Endothelial cell of umbilical vein (primary cell): ENCODE measurements around the gene LRP1B. TPM values are rescaled to one million over a fixed set of nuclear protein-coding genes. Genes with fewer than 3 reads are reported as not detected.

Experiments
- BruUV-seq: library from RNA; stranded (reverse); fragments of 400-500 nt; replicated peaks from 2 replicates; lab custom pipeline; 2021; lab: Mats Ljungman, UMichigan
- CTCF ChIA-PET: fragments of 300-600, 350-600 bp; sonication (Branson Sonifier 250); formaldehyde crosslinking; loops from one replicate; lab custom pipeline; 2021; ENCODE audit warnings: antibody characterized with exemption, inconsistent platforms; lab: Charles Lee
- POLR2A ChIA-PET: fragments of 300-600, 350-600 bp; sonication (Branson Sonifier 250); formaldehyde crosslinking; loops from one replicate; lab custom pipeline; 2021; ENCODE audit warnings: antibody characterized with exemption, inconsistent platforms; lab: Charles Lee
- DNase-seq: peaks from one replicate; pipeline ENCODE4 v3.0.0-alpha.2; 2011; ENCODE audit warnings: low read depth, low spot score
- FAIRE-seq: peaks from 2 replicates; lab custom pipeline; 2011; peaks lifted over from hg19 to GRCh38; lab: Jason Lieb, UNC
- H2AFZ ChIP-seq: 2 replicates; pipeline ENCODE4 v1.6.0; 2012; ENCODE audit warnings: low read depth, low read length, control low read depth, inconsistent platforms
- H3K27ac ChIP-seq: 2 replicates; pipeline ENCODE4 v1.5.1; 2011; ENCODE audit warnings: low read depth, mild to moderate bottlenecking, control low read depth, low read length, moderate library complexity; ENCODE audit not compliant: insufficient read depth
- H3K27me3 ChIP-seq, 2 experiments: 2 replicates each; pipeline versions ENCODE4 v1.6.0 to v1.6.1; 2011; ENCODE audit warnings: low read length in 2 of 2, mixed read lengths in 1 of 2; ENCODE audit not compliant: control insufficient read depth in 2 of 2, insufficient read depth in 2 of 2
- H3K36me3 ChIP-seq, 2 experiments: 2 replicates in 1 of 2; 3 replicates in 1 of 2; pipeline ENCODE4 v1.5.1; 2011; ENCODE audit warnings: low read length in 2 of 2, mild to moderate bottlenecking in 1 of 2, moderate library complexity in 1 of 2; ENCODE audit not compliant: control insufficient read depth in 2 of 2, insufficient read depth in 2 of 2; ENCODE audit errors: extremely low read depth in 1 of 2
- H3K4me1 ChIP-seq: 3 replicates; pipeline ENCODE4 v1.5.1; 2011; ENCODE audit warnings: mild to moderate bottlenecking, low read length; ENCODE audit not compliant: control insufficient read depth, insufficient read depth; ENCODE audit errors: extremely low read depth
- H3K4me2 ChIP-seq: 2 replicates; pipeline ENCODE4 v1.6.1; 2011; ENCODE audit warnings: low read length, control low read depth, mixed read lengths; ENCODE audit not compliant: insufficient read depth
- H3K4me3 ChIP-seq, 3 experiments: fragments of 200-600 bp in 1 of 3; sonication (generic), shearing (Covaris generic) in 1 of 3; replicated peaks in 1 of 3; 2 replicates each; pipeline ENCODE4 v1.5.1; 2011 to 2016; ENCODE audit warnings: control low read depth in 3 of 3, low read length in 3 of 3, mild to moderate bottlenecking in 2 of 3, inconsistent platforms in 1 of 3, low read depth in 1 of 3, moderate library complexity in 1 of 3; ENCODE audit not compliant: insufficient read depth in 1 of 3
- H3K79me2 ChIP-seq: 2 replicates; pipeline ENCODE4 v1.6.0; 2012; ENCODE audit warnings: low read length, inconsistent platforms; ENCODE audit not compliant: control insufficient read depth, insufficient read depth
- H3K9ac ChIP-seq: replicated peaks from 2 replicates; pipeline ENCODE3; 2011; ENCODE audit warnings: low read length, control low read depth; ENCODE audit not compliant: insufficient read depth; ENCODE audit errors: extremely low read depth
- H3K9me1 ChIP-seq: replicated peaks from 3 replicates; pipeline ENCODE4 v1.6.0; 2011; ENCODE audit warnings: mild to moderate bottlenecking, low read length; ENCODE audit not compliant: control insufficient read depth, insufficient read depth; ENCODE audit errors: extremely low read depth
- H3K9me3 ChIP-seq: replicated peaks from 2 replicates; pipeline ENCODE4 v1.5.1; 2012; ENCODE audit warnings: low read length, inconsistent platforms; ENCODE audit not compliant: control insufficient read depth, insufficient read depth
- H4K20me1 ChIP-seq: replicated peaks from 2 replicates; pipeline ENCODE3; 2011; ENCODE audit warnings: mild to moderate bottlenecking, low read length; ENCODE audit not compliant: control insufficient read depth, insufficient read depth; ENCODE audit errors: extremely low read depth
- EZH2 ChIP-seq: IDR thresholded peaks from 2 replicates; pipeline ENCODE4 v1.6.1; 2012; ENCODE audit warnings: borderline replicate concordance, low read depth, mild to moderate bottlenecking, moderate library complexity, low read length, inconsistent platforms; ENCODE audit not compliant: severe bottlenecking
- FOS ChIP-seq: IDR thresholded peaks from 2 replicates; pipeline ENCODE4 v1.6.1; 2011; ENCODE audit warnings: mild to moderate bottlenecking, low read length, moderate library complexity, borderline replicate concordance; ENCODE audit not compliant: insufficient read depth
- GATA2 ChIP-seq: IDR thresholded peaks from 2 replicates; pipeline ENCODE4 v1.7.0; 2011; ENCODE audit warnings: low read depth, mild to moderate bottlenecking, moderate library complexity, mixed read lengths, low read length; ENCODE audit not compliant: insufficient read length, insufficient read depth
- JUN ChIP-seq: IDR thresholded peaks from 2 replicates; pipeline ENCODE4 v1.6.1; 2011; ENCODE audit warnings: borderline replicate concordance, low read depth; ENCODE audit not compliant: insufficient read length, insufficient read depth
- MYC ChIP-seq: IDR thresholded peaks from one replicate; pipeline ENCODE4 v1.6.1; 2011; ENCODE audit warnings: mild to moderate bottlenecking, low read depth, low read length
- POLR2A ChIP-seq: IDR thresholded peaks from 2 replicates; pipeline ENCODE4 v1.6.1; 2012; ENCODE audit warnings: low read depth, mild to moderate bottlenecking, control low read depth, low read length
- POLR2AphosphoS5 ChIP-seq: IDR thresholded peaks from 2 replicates; pipeline ENCODE4 v1.6.1; 2012; ENCODE audit warnings: low read depth, mild to moderate bottlenecking, control low read depth, low read length, moderate library complexity; ENCODE audit not compliant: insufficient read depth
- dilution Hi-C: fragments of 300-500 bp; cut with MboI; formaldehyde crosslinking; loops from one replicate; pipeline ENCODE4 v1.15.0; 2019; ENCODE audit warnings: low sequenced_read_pairs; ENCODE audit not compliant: extremely low pct_ligation_motif_present
- intact Hi-C: fragments of 100-400 bp; cut with micrococcal nuclease; formaldehyde crosslinking; loops from one replicate; pipeline ENCODE4 v1.10.0; 2022
- polyA plus RNA-seq, 4 experiments: library from polyadenylated mRNA; depleted of rRNA in 3 of 4; stranded (reverse) in 3 of 4; unstranded in 1 of 4; fragments of >200 nt; gene quantifications; 2 replicates each; pipeline versions ENCODE4 v1.2.1 to v1.2.3, GENCODE V29; 2011 to 2012; ENCODE audit warnings: missing spikeins in 1 of 4
- total RNA-seq: library from RNA; stranded (reverse); gene quantifications from 2 replicates; pipeline ENCODE4 v1.2.3, GENCODE V29; 2021
- TF ChIP-seq, protein P1 (sequence below), 2 donors: IDR thresholded peaks; 1 replicate in 1 of 2; 2 replicates in 1 of 2; pipeline ENCODE4 v1.5.1; 2011; ENCODE audit warnings: low read length in 2 of 2, mild to moderate bottlenecking in 2 of 2, moderate library complexity in 2 of 2, control low read depth in 1 of 2, inconsistent platforms in 1 of 2, low read depth in 1 of 2; ENCODE audit not compliant: insufficient read depth in 1 of 2; ENCODE audit errors: extremely low read depth in 1 of 2
- TF ChIP-seq, protein P2 (sequence below): IDR thresholded peaks from 2 replicates; pipeline ENCODE4 v1.6.1; 2011; ENCODE audit not compliant: insufficient read depth, insufficient read length

The LRP1B gene
- total and polyA plus RNA-seq, 2 donors (not counting 3 experiments of a cell fraction or from before 2014, with no cell fraction given) = 0.03 to 0.07 TPM

- Histone ChIP-seq H3K4me2 (no peak overlapping the region), H3K9me1 (no peaks in the 10 kb centered on the region), H2AFZ (no peak overlapping the region), H3K9me3 (no peaks in the 10 kb centered on the region), H3K4me3 (no peak overlapping the region), H3K27ac (no peak overlapping the region), H3K9ac (no peak overlapping the region), H3K27me3 (no peaks in the 10 kb centered on the region), H3K36me3 (no peaks in the 10 kb centered on the region), H3K4me1 (no peaks in the 10 kb centered on the region), H3K79me2 (no peaks in the 10 kb centered on the region), H4K20me1 (no peaks in the 10 kb centered on the region)
- FAIRE-seq (no peak), DNase-seq (no peak)
- no TSS peak for BruUV-seq
- ChIA-PET POLR2A (no interaction called here), CTCF (interaction anchor here (1.9 kb wide), 1 partner anchor 10 kb away, joined by 5 read pairs; no protein-coding TSS in a partner anchor)
- dilution Hi-C loops (no loop called here), intact Hi-C loops (no loop called here)
- TF ChIP-seq MYC = no peak
- TF ChIP-seq JUN = no peak
- TF ChIP-seq, protein P1, sequence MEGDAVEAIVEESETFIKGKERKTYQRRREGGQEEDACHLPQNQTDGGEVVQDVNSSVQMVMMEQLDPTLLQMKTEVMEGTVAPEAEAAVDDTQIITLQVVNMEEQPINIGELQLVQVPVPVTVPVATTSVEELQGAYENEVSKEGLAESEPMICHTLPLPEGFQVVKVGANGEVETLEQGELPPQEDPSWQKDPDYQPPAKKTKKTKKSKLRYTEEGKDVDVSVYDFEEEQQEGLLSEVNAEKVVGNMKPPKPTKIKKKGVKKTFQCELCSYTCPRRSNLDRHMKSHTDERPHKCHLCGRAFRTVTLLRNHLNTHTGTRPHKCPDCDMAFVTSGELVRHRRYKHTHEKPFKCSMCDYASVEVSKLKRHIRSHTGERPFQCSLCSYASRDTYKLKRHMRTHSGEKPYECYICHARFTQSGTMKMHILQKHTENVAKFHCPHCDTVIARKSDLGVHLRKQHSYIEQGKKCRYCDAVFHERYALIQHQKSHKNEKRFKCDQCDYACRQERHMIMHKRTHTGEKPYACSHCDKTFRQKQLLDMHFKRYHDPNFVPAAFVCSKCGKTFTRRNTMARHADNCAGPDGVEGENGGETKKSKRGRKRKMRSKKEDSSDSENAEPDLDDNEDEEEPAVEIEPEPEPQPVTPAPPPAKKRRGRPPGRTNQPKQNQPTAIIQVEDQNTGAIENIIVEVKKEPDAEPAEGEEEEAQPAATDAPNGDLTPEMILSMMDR (IDR thresholded peaks at IDR 0.05; ENCODE audit: extremely low read depth in 1 of 2, insufficient read depth in 1 of 2, low read depth in 1 of 2, low read length in 2 of 2) = no peak
- TF ChIP-seq, protein P2, sequence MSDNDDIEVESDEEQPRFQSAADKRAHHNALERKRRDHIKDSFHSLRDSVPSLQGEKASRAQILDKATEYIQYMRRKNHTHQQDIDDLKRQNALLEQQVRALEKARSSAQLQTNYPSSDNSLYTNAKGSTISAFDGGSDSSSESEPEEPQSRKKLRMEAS = no peak
- TF ChIP-seq POLR2A = no peak
- TF ChIP-seq FOS = no peak
- TF ChIP-seq POLR2AphosphoS5 = no peak
- no peak for TF ChIP-seq GATA2
- TF ChIP-seq EZH2 = no peak
These were observed 431.2 kb downstream of the LRP1B start for GRCh38 chr2:141699573-141699972.
